ENCODE measurements around the gene SPAST.
"Not testable (repeated sequence)": the region's sequence is repeated elsewhere in the genome, so short reads cannot be mapped to it uniquely, and the experiment has no call there.

- not testable (repeated sequence) for TF ChIP-seq CTCF (IDR thresholded peaks at IDR 0.05); TCF7L2 (IDR thresholded peaks at IDR 0.05; ENCODE audit: low read depth, low read length); SIN3A (IDR thresholded peaks at IDR 0.05; ENCODE audit: borderline replicate concordance, insufficient read depth, low read depth, low read length)
These were observed 8.8 kb upstream of the SPAST start for GRCh38 chr2:32054583-32054982.

All from Panc1 (cell line).